ENCODE measurements around the gene FAHD1. TPM values are rescaled to one million over a fixed set of nuclear protein-coding genes. Genes with fewer than 3 reads are reported as not detected.

The FAHD1 gene
- total and polyA plus RNA-seq, 7 experiments from 2014 or later, result 7.8 to 28.6 (median 10.0) TPM

DNA sequence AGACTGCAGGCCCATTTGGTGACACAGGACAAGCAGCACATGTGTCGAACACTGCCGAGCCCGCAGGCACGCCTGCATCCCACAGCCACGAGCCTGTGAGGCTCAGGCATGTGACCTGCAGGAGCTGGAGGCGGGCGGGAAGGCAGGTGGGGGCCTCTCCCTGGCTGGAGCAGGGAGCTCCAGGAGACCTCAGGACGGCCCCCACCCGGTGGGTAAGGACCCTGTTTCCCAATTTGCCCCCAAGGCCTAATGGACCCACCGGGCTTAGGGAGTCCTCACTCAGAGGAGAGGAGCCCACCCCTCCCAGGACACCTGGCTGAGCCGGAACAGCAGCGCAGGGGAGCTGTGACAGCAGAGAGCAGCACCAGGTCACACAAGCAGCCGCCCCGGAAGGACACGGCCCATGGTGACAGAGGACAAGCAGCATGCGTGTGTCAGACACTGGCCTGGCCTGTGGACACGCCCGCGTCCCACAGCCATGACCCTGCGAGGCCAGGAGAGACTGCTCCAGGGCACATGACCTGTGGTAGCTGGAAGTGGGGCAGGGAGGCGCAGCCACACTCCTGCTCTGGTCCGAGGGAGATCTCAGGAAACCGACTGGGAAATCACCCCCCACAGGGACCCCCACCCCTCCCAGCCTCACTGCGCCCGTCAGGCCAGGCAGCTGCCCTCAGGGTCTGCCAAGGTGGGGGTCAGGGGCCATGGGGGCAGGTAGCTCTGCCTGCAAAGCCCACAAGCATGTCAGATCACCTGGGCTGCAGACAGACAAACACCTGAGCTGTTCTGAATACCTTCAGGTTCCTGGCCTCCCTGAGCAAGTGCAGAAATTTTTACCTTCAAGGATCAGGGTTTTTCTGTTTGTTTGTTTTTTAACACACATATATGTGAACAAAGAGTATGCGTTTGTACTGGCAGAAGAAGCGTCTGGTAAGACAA is 47.0 kb upstream of the FAHD1 start:
- POLR2A ChIA-PET, result interaction anchor here (0.6 to 3.7 kb wide), 2 partner anchors 9 to 37 kb away, joined by 3 to 93 read pairs; partner anchors contain the start of genes EME2, MRPS34 and NME3
- CTCF ChIA-PET, result no interaction called here
- Histone ChIP-seq H3K36me3 (ENCODE audit: control insufficient read depth in 2 of 3, insufficient read depth in 3 of 3, low read length in 3 of 3) (peaks cover 0 to 52% (median 0%) of the 10 kb centered on the region in 3 experiments), H3K4me3 (ENCODE audit: low read length) (no peak overlapping the region), H3K27me3 (ENCODE audit: control insufficient read depth in 2 of 2, insufficient read depth in 2 of 2, low read length in 2 of 2) (no peaks in the 10 kb centered on the region), H3K4me1 (ENCODE audit: control insufficient read depth in 2 of 2, insufficient read depth in 2 of 2, low read length in 2 of 2) (peaks cover 13 to 19% of the 10 kb centered on the region in 2 donors), H3K9me3 (ENCODE audit: control insufficient read depth in 2 of 3, low read length in 3 of 3) (no peaks in the 10 kb centered on the region), H3K27ac (ENCODE audit: low read depth, low read length) (no peak overlapping the region)
- H3K36me3 Mint-ChIP-seq, result peaks cover 0 to 3% (median 0%) of the 10 kb centered on the region in 5 donors
- peak overlapping the region in 8 of 10 donors; percentile 20 to 95 (median 34) for H3K4me3 Mint-ChIP-seq
- H3K4me1 Mint-ChIP-seq, result peaks cover 0 to 42% (median 21%) of the 10 kb centered on the region in 7 donors
- intact Hi-C loops (cut with micrococcal nuclease), result loop anchor here (10.0 kb wide), 5 partner anchors 355 to 1195 kb away; partner anchors contain the start of genes TRAF7 (in 2 of the 2), UBE2I (in 1 of the 2) and UQCC4 (in 1 of the 2)
- peaks cover 0 to 2% (median 0%) of the 10 kb centered on the region in 5 donors for H3K27me3 Mint-ChIP-seq
- no peak for ATAC-seq
- no peaks in the 10 kb centered on the region for H3K9me3 Mint-ChIP-seq
- no peak for DNase-seq
- H3K27ac Mint-ChIP-seq, result peak overlapping the region in 2 of 9 donors; percentile 21 to 22

DNA sequence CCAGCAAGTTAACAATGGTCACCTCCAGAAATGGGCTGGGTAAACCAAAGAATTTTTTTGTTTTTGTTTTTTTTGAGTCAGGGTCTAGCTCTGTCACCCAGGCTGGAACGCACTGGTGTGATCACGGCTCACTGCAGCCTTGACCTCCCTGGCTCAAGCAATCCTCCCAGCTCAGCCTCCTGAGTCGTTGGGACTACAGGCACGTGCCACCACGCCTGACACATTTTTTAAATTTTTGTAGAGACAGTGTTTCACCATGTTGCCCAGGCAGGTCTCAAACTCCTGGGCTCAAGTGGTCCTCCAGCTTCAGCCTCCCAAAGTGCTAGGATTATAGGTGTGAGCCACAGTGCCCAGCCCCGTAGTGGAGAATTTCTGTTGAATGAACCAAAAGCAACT is 46.3 kb upstream of the FAHD1 start:
- CTCF ChIA-PET, result no interaction called here
- peaks cover 0 to 3% (median 0%) of the 10 kb centered on the region in 5 donors for H3K36me3 Mint-ChIP-seq
- peaks cover 0 to 47% (median 21%) of the 10 kb centered on the region in 7 donors for H3K4me1 Mint-ChIP-seq
- Histone ChIP-seq H3K4me1 (ENCODE audit: control insufficient read depth in 2 of 2, insufficient read depth in 2 of 2, low read length in 2 of 2) (peaks cover 13 to 24% of the 10 kb centered on the region in 2 donors), H3K9me3 (ENCODE audit: control insufficient read depth in 2 of 3, low read length in 3 of 3) (no peaks in the 10 kb centered on the region), H3K4me3 (ENCODE audit: low read length) (no peak overlapping the region), H3K27ac (ENCODE audit: low read depth, low read length) (peak overlapping the region; percentile 76), H3K27me3 (ENCODE audit: control insufficient read depth in 2 of 2, insufficient read depth in 2 of 2, low read length in 2 of 2) (no peaks in the 10 kb centered on the region), H3K36me3 (ENCODE audit: control insufficient read depth in 2 of 3, insufficient read depth in 3 of 3, low read length in 3 of 3) (peaks cover 0 to 52% (median 0%) of the 10 kb centered on the region in 3 experiments)
- peaks cover 0 to 2% (median 0%) of the 10 kb centered on the region in 5 donors for H3K27me3 Mint-ChIP-seq
- ATAC-seq (no peak), DNase-seq (no peak)
- intact Hi-C loops (cut with micrococcal nuclease), result loop anchor here (10.0 kb wide), 4 partner anchors 356 to 1196 kb away; partner anchors contain the start of genes TRAF7 (in 2 of the 2), UBE2I (in 1 of the 2) and UQCC4 (in 1 of the 2)
- POLR2A ChIA-PET, result interaction anchor here (0.6 to 3.7 kb wide), 3 partner anchors 9 to 45 kb away, joined by 3 to 93 read pairs (median 33); partner anchors contain the start of genes EME2, FAHD1, HAGH and MRPS34
- H3K27ac Mint-ChIP-seq, result peak overlapping the region in 5 of 9 donors; percentile 62 to 88 (median 82)
- peak overlapping the region in 9 of 10 donors; percentile 20 to 95 (median 88) for H3K4me3 Mint-ChIP-seq
- H3K9me3 Mint-ChIP-seq, result no peaks in the 10 kb centered on the region

DNA sequence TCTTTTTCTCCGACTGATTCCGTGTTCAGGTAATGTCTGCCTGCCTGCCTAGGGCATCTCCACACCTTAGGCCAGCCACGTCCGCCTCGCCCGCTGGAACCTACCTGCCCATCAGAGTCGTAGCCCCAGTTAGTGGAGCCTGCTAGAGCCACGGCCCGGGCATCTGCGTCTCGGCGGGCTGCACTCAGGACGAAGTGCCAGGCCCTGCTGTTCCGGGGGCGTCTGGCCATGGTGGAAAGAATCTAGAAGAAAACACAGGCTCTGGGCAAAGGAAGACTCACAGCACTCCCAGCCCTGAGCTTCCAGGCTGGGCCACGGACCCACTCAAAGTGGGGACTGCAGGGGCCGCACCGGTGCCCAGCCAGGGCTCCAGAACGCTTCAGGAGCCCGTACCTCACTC is 45.8 kb upstream of the FAHD1 start:
- H3K27me3 Mint-ChIP-seq, result peaks cover 0 to 2% (median 0%) of the 10 kb centered on the region in 5 donors
- Histone ChIP-seq H3K27me3 (ENCODE audit: control insufficient read depth in 2 of 2, insufficient read depth in 2 of 2, low read length in 2 of 2) (no peaks in the 10 kb centered on the region), H3K4me3 (ENCODE audit: low read length) (peak overlapping the region; percentile 92), H3K4me1 (ENCODE audit: control insufficient read depth in 2 of 2, insufficient read depth in 2 of 2, low read length in 2 of 2) (peaks cover 13 to 28% of the 10 kb centered on the region in 2 donors), H3K36me3 (ENCODE audit: control insufficient read depth in 2 of 3, insufficient read depth in 3 of 3, low read length in 3 of 3) (peaks cover 0 to 52% (median 0%) of the 10 kb centered on the region in 3 experiments), H3K27ac (ENCODE audit: low read depth, low read length) (peak overlapping the region; percentile 76), H3K9me3 (ENCODE audit: control insufficient read depth in 2 of 3, low read length in 3 of 3) (no peaks in the 10 kb centered on the region)
- ChIA-PET CTCF (interaction anchor here (0.8 kb wide), 1 partner anchor 9 kb away, joined by 4 read pairs; the partner anchor contains the start of genes EME2 and MRPS34), POLR2A (interaction anchor here (1.1 to 3.7 kb wide), 5 partner anchors 10 to 733 kb away, joined by 3 to 93 read pairs (median 15); partner anchors contain the start of genes ATP6V0C, EME2, FAHD1 and HAGH)
- peak overlapping the region; percentile 81 to 95 (median 88) for H3K4me3 Mint-ChIP-seq
- DNase-seq (no peak), ATAC-seq (no peak)
- peaks cover 0 to 3% (median 0%) of the 10 kb centered on the region in 5 donors for H3K36me3 Mint-ChIP-seq
- intact Hi-C loops (cut with micrococcal nuclease), result loop anchor here (10.0 kb wide), 4 partner anchors 356 to 1196 kb away; partner anchors contain the start of genes TRAF7 (in 2 of the 2), UBE2I (in 1 of the 2) and UQCC4 (in 1 of the 2)
- H3K4me1 Mint-ChIP-seq, result peaks cover 0 to 48% (median 22%) of the 10 kb centered on the region in 7 donors
- no peaks in the 10 kb centered on the region for H3K9me3 Mint-ChIP-seq
- peak overlapping the region; percentile 62 to 88 (median 79) for H3K27ac Mint-ChIP-seq

DNA sequence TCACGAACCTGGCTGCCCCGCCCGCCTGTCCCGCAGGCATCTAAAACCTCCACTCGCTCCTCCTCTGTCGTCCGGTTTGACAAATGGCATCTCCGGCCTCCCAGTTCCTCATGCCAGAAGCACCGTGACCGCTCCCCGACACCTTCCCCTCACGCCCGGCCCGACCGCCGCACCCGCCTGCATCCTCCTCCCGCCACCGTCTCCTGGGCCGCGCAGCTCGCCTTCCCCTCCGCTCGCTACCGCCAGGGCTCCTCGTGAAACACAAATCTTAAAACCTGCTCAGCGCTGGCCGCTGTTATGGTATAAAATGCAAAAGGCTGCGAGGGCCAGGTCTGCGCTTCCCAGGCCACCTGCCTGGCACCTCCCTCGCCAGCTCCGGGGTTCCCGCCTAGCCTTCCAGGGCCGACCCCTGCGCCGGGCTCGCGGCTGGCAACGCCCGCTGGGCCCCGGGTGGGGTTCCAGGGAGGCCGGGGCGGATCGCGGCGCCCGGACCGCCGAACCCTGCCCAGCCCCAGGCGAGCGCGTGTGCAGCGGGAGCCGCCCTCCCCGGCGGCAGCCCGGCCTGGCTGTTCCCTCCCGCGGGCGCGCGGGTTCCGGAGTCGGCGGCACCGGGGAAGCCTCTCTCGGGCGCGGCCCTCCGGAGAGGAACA is 45.1 kb upstream of the FAHD1 start:
- no peaks in the 10 kb centered on the region for H3K9me3 ChIP-seq (ENCODE audit: control insufficient read depth in 2 of 3, low read length in 3 of 3)
- Mint-ChIP-seq H3K9me3 (no peaks in the 10 kb centered on the region), H3K4me3 (peak overlapping the region; percentile 85 to 98 (median 94)), H3K36me3 (peaks cover 0 to 3% (median 0%) of the 10 kb centered on the region in 5 donors), H3K4me1 (peaks cover 0 to 48% (median 22%) of the 10 kb centered on the region in 7 donors), H3K27ac (peak overlapping the region; percentile 70 to 96 (median 87)), H3K27me3 (peaks cover 0 to 2% (median 0%) of the 10 kb centered on the region in 5 donors)
- intact Hi-C loops (cut with micrococcal nuclease), result loop anchor here (1.0 to 10.0 kb wide), 8 partner anchors 9 to 1197 kb away; partner anchors contain the start of genes HAGH (in 2 of the 2), MRPS34 (in 2 of the 2), TRAF7 (in 2 of the 2) and UQCC4 (in 2 of the 2)
- H3K4me3 ChIP-seq (ENCODE audit: low read length), result peak overlapping the region; percentile 92
- H3K36me3 ChIP-seq (ENCODE audit: control insufficient read depth in 2 of 3, insufficient read depth in 3 of 3, low read length in 3 of 3), result peaks cover 0 to 52% (median 0%) of the 10 kb centered on the region in 3 experiments
- DNase-seq (peak in 5 of 9 donors; percentile 37 to 47 (median 41)), ATAC-seq (peak; percentile 1)
- peak overlapping the region; percentile 76 for H3K27ac ChIP-seq (ENCODE audit: low read depth, low read length)
- no peaks in the 10 kb centered on the region for H3K27me3 ChIP-seq (ENCODE audit: control insufficient read depth in 2 of 2, insufficient read depth in 2 of 2, low read length in 2 of 2)
- ChIA-PET POLR2A (interaction anchor here (0.6 to 3.7 kb wide), 24 partner anchors 9 to 1086 kb away, joined by 3 to 93 read pairs (median 6); partner anchors contain the start of genes AMDHD2, ATP6V0C, EME2 and FAHD1), CTCF (interaction anchor here (0.6 to 1.6 kb wide), 5 partner anchors 8 to 290 kb away, joined by 4 to 13 read pairs (median 8); partner anchors contain the start of genes EME2, MAPK8IP3, MRPS34 and NME3)
- peaks cover 13 to 28% of the 10 kb centered on the region in 2 donors for H3K4me1 ChIP-seq (ENCODE audit: control insufficient read depth in 2 of 2, insufficient read depth in 2 of 2, low read length in 2 of 2)

DNA sequence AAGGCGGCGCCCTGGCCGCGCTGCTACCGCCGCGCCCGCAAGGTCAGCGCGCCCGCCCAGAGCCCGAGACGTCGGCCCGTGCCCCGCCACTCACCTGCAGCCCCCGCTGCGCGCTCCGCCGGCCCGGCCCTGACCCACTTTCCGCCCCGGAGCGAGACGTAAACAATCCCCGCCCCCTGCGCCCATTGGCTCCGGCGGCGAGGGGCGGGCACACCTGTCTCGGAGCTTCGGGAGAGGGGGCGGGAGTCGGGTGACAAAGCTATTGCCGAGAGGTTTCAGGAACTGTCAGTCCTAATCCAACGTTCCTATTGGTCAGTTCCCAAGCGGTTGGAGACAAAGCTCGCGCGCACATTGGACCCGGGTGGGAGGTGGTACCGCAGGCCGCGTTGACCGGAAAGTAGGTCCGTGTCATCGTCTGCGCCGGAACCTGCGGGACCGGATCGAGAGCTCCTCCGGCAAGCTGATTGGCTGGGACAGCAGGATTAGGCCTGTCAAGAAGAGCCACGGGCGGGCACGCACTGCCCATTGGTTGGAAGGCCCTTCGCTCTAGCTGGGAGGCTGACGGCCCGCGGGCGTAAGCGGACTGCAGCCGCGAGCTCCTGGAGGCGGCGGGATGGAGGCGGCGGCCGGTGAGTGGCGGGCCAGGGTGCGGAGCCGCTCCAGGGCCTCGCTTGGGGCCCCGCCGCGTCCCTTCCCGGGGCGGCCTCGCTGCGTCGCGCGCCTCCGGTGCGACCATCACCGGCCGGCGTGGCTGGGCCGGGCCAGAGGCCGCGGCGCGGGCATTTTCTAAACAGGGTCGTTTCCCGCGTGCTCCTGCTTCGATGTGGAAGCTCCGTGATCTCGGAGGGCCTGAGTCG is 44.4 kb upstream of the FAHD1 start, which contains the start of the genes NUBP2 and SPSB3:
Gene NUBP2, plus strand, starts transcription at position 553 of the 857 bp plus-strand sequence. Its CDS starts 61 bp downstream, at position 614.
Gene SPSB3, minus strand, starts transcription at position 164 of the 857 bp plus-strand sequence. CDS start 1,088 bp downstream, outside the sequence.
- intact Hi-C loops (cut with micrococcal nuclease), result loop anchor here (1.0 to 10.0 kb wide), 8 partner anchors 9 to 1198 kb away; partner anchors contain the start of genes HAGH (in 2 of the 2), MRPS34 (in 2 of the 2), TRAF7 (in 2 of the 2) and UQCC4 (in 2 of the 2)
- peaks cover 0 to 3% (median 0%) of the 10 kb centered on the region in 5 donors for H3K36me3 Mint-ChIP-seq
- H3K27ac Mint-ChIP-seq, result peak within 1 kb of the TSS; percentile 77 to 98 (median 93)
- peak; percentile 92 for ATAC-seq
- peak; percentile 83 to 98 (median 97) for DNase-seq
- peaks cover 0 to 48% (median 22%) of the 10 kb centered on the region in 7 donors for H3K4me1 Mint-ChIP-seq
- H3K4me3 Mint-ChIP-seq, result peak within 1 kb of the TSS; percentile 90 to 98 (median 94)
- Histone ChIP-seq H3K4me3 (ENCODE audit: low read length) (peak within 1 kb of the TSS; percentile 92), H3K27me3 (ENCODE audit: control insufficient read depth in 2 of 2, insufficient read depth in 2 of 2, low read length in 2 of 2) (no peaks in the 10 kb centered on the region), H3K36me3 (ENCODE audit: control insufficient read depth in 2 of 3, insufficient read depth in 3 of 3, low read length in 3 of 3) (peaks cover 0 to 52% (median 0%) of the 10 kb centered on the region in 3 experiments), H3K27ac (ENCODE audit: low read depth, low read length) (peak within 1 kb of the TSS; percentile 76), H3K4me1 (ENCODE audit: control insufficient read depth in 2 of 2, insufficient read depth in 2 of 2, low read length in 2 of 2) (peaks cover 13 to 28% of the 10 kb centered on the region in 2 donors), H3K9me3 (ENCODE audit: control insufficient read depth in 2 of 3, low read length in 3 of 3) (no peaks in the 10 kb centered on the region)
- CTCF ChIA-PET, result interaction anchor here (0.6 to 1.6 kb wide), 5 partner anchors 9 to 291 kb away, joined by 3 to 13 read pairs (median 8); partner anchors contain the start of genes EME2, MAPK8IP3, MRPS34 and NME3
- H3K9me3 Mint-ChIP-seq, result no peaks in the 10 kb centered on the region
- H3K27me3 Mint-ChIP-seq, result peaks cover 0 to 2% (median 0%) of the 10 kb centered on the region in 5 donors
- POLR2A ChIA-PET, result interaction anchor here (0.5 to 3.7 kb wide), 34 partner anchors 8 to 1146 kb away, joined by 3 to 93 read pairs (median 4); partner anchors contain the start of genes AMDHD2, ATP6V0C, EME2 and FAHD1

Data from naive thymus-derived CD4-positive, alpha-beta T cell (primary cell).